ENCODE measurements around the gene MIS12. TPM values are rescaled to one million over a fixed set of nuclear protein-coding genes. Genes with fewer than 3 reads are reported as not detected.

MIS12 gene
- total RNA-seq, 1 donor from 2014 or later, result 25.1 TPM

- TF ChIP-seq CTCF (IDR thresholded peaks at IDR 0.05; ENCODE audit: insufficient read depth, low read length, poor library complexity, severe bottlenecking), result no peak
- Histone ChIP-seq H3K36me3 (ENCODE audit: control insufficient read depth, insufficient read depth, low read length) (no peaks in the 10 kb centered on the region), H3K4me3 (ENCODE audit: low read depth, low read length) (no peak overlapping the region), H3K27me3 (ENCODE audit: control insufficient read depth, insufficient read depth, low read length) (no peaks in the 10 kb centered on the region)
- no peak for DNase-seq (ENCODE audit: low read depth)
These were observed 24.4 kb downstream of the MIS12 start for GRCh38 chr17:5510771-5511170.

GRCh38 chr17:5511401-5512225 is 25.2 kb downstream of the MIS12 start:
- no peak for DNase-seq (ENCODE audit: low read depth)
- no peaks in the 10 kb centered on the region for H3K27me3 ChIP-seq (ENCODE audit: control insufficient read depth, insufficient read depth, low read length)
- TF ChIP-seq CTCF (IDR thresholded peaks at IDR 0.05; ENCODE audit: insufficient read depth, low read length, poor library complexity, severe bottlenecking), result no peak
- H3K36me3 ChIP-seq (ENCODE audit: control insufficient read depth, insufficient read depth, low read length), result no peaks in the 10 kb centered on the region
- H3K4me3 ChIP-seq (ENCODE audit: low read depth, low read length), result no peak overlapping the region

DNA sequence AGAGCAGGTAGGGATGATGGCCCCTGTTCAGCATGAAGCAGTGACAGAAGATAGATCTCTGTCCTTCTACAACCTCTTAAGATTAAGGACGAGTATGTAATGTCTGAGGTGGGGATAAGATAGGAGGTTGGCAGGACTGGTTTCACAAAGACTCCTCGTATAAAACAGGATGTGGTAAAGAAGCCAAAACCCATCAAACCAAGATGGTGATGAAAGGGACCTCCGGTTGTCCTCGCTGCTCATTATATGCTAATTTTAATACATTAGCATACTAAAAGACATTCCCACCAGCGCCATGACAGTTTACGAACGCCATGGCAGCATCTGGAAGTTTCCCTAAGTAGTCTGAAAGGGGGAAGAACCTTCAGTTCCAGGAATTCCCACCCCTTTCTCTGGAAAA is 27.3 kb downstream of the MIS12 start:
- TF ChIP-seq CTCF (IDR thresholded peaks at IDR 0.05; ENCODE audit: insufficient read depth, low read length, poor library complexity, severe bottlenecking), result no peak
- H3K27me3 ChIP-seq (ENCODE audit: control insufficient read depth, insufficient read depth, low read length), result no peaks in the 10 kb centered on the region
- DNase-seq (ENCODE audit: low read depth), result no peak
- H3K36me3 ChIP-seq (ENCODE audit: control insufficient read depth, insufficient read depth, low read length), result no peaks in the 10 kb centered on the region
- no peak overlapping the region for H3K4me3 ChIP-seq (ENCODE audit: low read depth, low read length)

DNA sequence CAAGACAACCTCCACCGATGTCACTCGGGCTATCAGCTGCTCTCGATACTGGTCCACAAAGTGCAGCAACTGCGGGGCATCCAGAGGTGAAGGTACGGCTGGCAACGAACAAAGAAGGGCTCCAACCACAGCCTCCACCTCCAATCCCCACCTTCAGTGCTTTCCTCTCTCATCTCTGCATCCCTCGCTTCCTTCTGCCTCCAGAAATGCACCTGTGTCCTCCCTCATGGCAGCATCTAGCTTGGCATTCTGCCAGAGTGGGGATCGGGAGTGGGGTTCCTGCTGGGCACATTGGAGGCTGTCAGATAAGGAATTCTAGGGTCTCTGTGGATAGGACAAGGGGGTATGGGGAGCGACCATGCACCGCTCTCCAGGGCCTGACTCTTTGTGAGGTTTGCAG is 28.6 kb downstream of the MIS12 start:
- Histone ChIP-seq H3K4me3 (ENCODE audit: low read depth, low read length) (no peak overlapping the region), H3K36me3 (ENCODE audit: control insufficient read depth, insufficient read depth, low read length) (no peaks in the 10 kb centered on the region), H3K27me3 (ENCODE audit: control insufficient read depth, insufficient read depth, low read length) (no peaks in the 10 kb centered on the region)
- no peak for DNase-seq (ENCODE audit: low read depth)
- TF ChIP-seq CTCF (IDR thresholded peaks at IDR 0.05; ENCODE audit: insufficient read depth, low read length, poor library complexity, severe bottlenecking), result no peak

DNA sequence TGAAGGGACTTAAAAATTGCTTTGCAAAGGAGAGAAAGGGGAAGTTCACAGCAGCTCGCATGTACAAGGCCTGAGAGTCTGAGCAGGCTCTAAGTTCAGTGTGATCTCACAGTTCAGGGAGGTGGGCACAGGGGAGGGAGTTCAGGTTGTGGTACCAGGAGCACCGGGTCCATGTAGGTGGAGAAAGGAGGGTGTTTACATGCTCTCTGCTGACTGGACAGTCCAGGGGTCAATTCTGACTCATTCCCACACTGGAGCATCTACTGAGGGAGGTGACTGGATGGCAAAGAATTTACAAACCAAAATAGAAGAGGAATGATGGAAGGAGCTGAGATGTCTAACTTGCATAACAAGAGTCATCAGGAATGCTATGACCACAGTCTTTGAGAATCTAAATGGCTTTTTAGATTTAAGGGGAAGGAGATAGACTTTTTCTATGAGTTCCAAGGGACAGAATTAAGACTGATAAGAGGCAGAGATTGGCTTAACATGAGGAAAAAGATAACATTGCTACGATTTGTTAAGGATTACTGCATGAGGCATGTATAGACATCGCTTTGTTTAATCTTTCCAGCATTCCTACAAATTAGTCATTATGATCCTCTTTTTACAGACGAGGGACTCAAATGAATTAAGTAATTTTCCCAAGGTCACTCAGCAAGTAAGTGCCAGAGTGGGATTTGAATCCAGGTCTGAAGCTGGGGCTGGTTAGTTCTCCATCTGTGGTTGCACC is 29.9 kb downstream of the MIS12 start:
- DNase-seq (ENCODE audit: low read depth), result peak; percentile 99
- Histone ChIP-seq H3K4me3 (ENCODE audit: low read depth, low read length) (no peak overlapping the region), H3K27me3 (ENCODE audit: control insufficient read depth, insufficient read depth, low read length) (no peaks in the 10 kb centered on the region), H3K36me3 (ENCODE audit: control insufficient read depth, insufficient read depth, low read length) (no peaks in the 10 kb centered on the region)
- no peak for TF ChIP-seq CTCF (IDR thresholded peaks at IDR 0.05; ENCODE audit: insufficient read depth, low read length, poor library complexity, severe bottlenecking)
